Liver (tissue), 9 donors: Measurements from ENCODE around the gene BUB3. TPM values are rescaled to one million over a fixed set of nuclear protein-coding genes. Genes with fewer than 3 reads are reported as not detected.

ENCODE experiments used
- DNase-seq: peaks from one replicate; pipeline ENCODE4 v3.0.0-alpha.2; 2017; ENCODE audit warnings: low spot score
- H3K27ac ChIP-seq, 2 donors: one replicate each; pipeline ENCODE4 v1.7.0; 2013; ENCODE audit warnings: inconsistent platforms in 2 of 2, low read length in 2 of 2, control low read depth in 1 of 2, low read depth in 1 of 2, mild to moderate bottlenecking in 1 of 2
- H3K27me3 ChIP-seq, 4 donors: one replicate each; pipeline versions ENCODE4 v1.6.1 to v1.7.0; 2013; ENCODE audit warnings: low read length in 3 of 4, inconsistent platforms in 1 of 4, mild to moderate bottlenecking in 1 of 4, moderate library complexity in 1 of 4; ENCODE audit not compliant: control insufficient read depth in 4 of 4, insufficient read depth in 4 of 4
- H3K36me3 ChIP-seq, 4 donors: one replicate each; pipeline versions ENCODE4 v1.6.1 to v1.7.0; 2013; ENCODE audit warnings: low read length in 3 of 4, mild to moderate bottlenecking in 3 of 4, low read depth in 1 of 4, moderate library complexity in 1 of 4; ENCODE audit not compliant: control insufficient read depth in 4 of 4, insufficient read depth in 3 of 4
- H3K4me1 ChIP-seq, 4 donors: one replicate each; pipeline versions ENCODE4 v1.6.1 to v1.7.0; 2013; ENCODE audit warnings: low read length in 3 of 4, mild to moderate bottlenecking in 3 of 4, moderate library complexity in 1 of 4; ENCODE audit not compliant: control insufficient read depth in 4 of 4, insufficient read depth in 4 of 4
- H3K4me3 ChIP-seq, 3 donors: one replicate each; pipeline versions ENCODE4 v1.6.1 to v1.7.0; 2013; ENCODE audit warnings: low read length in 3 of 3, control low read depth in 1 of 3, low read depth in 1 of 3, mild to moderate bottlenecking in 1 of 3
- H3K9ac ChIP-seq, 2 donors: one replicate each; pipeline ENCODE4 v1.7.0; 2013; ENCODE audit warnings: low read length in 2 of 2, mild to moderate bottlenecking in 2 of 2, moderate library complexity in 2 of 2, control low read depth in 1 of 2, low read depth in 1 of 2
- H3K9me3 ChIP-seq, 4 donors: one replicate each; pipeline versions ENCODE4 v1.6.1 to v1.7.0; 2013; ENCODE audit warnings: low read length in 3 of 4; ENCODE audit not compliant: control insufficient read depth in 4 of 4
- ATF3 ChIP-seq: IDR thresholded peaks from 2 replicates; pipeline ENCODE4 v1.6.1; 2016; ENCODE audit warnings: antibody characterized with exemption
- EGR1 ChIP-seq, 2 donors: IDR thresholded peaks; 2 replicates each; pipeline ENCODE4 v1.6.1; 2016 to 2018; ENCODE audit warnings: antibody characterized with exemption in 2 of 2, low read depth in 2 of 2
- FOXA1 ChIP-seq: IDR thresholded peaks from 2 replicates; pipeline ENCODE4 v1.6.1; 2016; ENCODE audit warnings: antibody characterized with exemption
- FOXA2 ChIP-seq: IDR thresholded peaks from 2 replicates; pipeline ENCODE4 v1.6.1; 2016; ENCODE audit warnings: antibody characterized with exemption
- GABPA ChIP-seq, 2 donors: IDR thresholded peaks in 1 of 2; conservative IDR thresholded peaks in 1 of 2; 2 replicates each; pipeline ENCODE4 v1.6.1; 2016; ENCODE audit warnings: antibody characterized with exemption in 2 of 2, mild to moderate bottlenecking in 1 of 2, moderate library complexity in 1 of 2
- HNF4A ChIP-seq, 2 donors: conservative IDR thresholded peaks; 2 replicates each; pipeline ENCODE4 v1.6.1; 2016; ENCODE audit warnings: antibody characterized with exemption in 2 of 2, mild to moderate bottlenecking in 2 of 2
- HNF4G ChIP-seq: IDR thresholded peaks from 2 replicates; pipeline ENCODE4 v1.6.1; 2016; ENCODE audit warnings: antibody characterized with exemption
- NR2F2 ChIP-seq: IDR thresholded peaks from 2 replicates; pipeline ENCODE4 v1.6.1; 2016; ENCODE audit warnings: antibody characterized with exemption
- RAD21 ChIP-seq, 2 donors: IDR thresholded peaks; 2 replicates each; pipeline ENCODE4 v1.6.1; 2016; ENCODE audit warnings: antibody characterized with exemption in 2 of 2, mild to moderate bottlenecking in 2 of 2
- REST ChIP-seq: IDR thresholded peaks from 2 replicates; pipeline ENCODE4 v1.6.1; 2016; ENCODE audit warnings: antibody characterized with exemption, mild to moderate bottlenecking
- RXRA ChIP-seq, 2 donors: IDR thresholded peaks; 2 replicates each; pipeline ENCODE4 v1.6.1; 2017 to 2018; ENCODE audit warnings: antibody characterized with exemption in 2 of 2, mild to moderate bottlenecking in 1 of 2
- SP1 ChIP-seq: IDR thresholded peaks from 2 replicates; pipeline ENCODE4 v1.6.1; 2018; ENCODE audit warnings: antibody characterized with exemption, mild to moderate bottlenecking
- TAF1 ChIP-seq: conservative IDR thresholded peaks from 2 replicates; pipeline ENCODE4 v1.6.1; 2016; ENCODE audit warnings: antibody characterized with exemption, mild to moderate bottlenecking
- YY1 ChIP-seq: IDR thresholded peaks from 2 replicates; pipeline ENCODE4 v1.6.1; 2016; ENCODE audit warnings: antibody characterized with exemption, mild to moderate bottlenecking
- ZBTB33 ChIP-seq: IDR thresholded peaks from 2 replicates; pipeline ENCODE4 v1.6.1; 2016; ENCODE audit warnings: antibody characterized with exemption
- WGBS: extraction: QIAGEN DNeasy Blood & Tissue Kit; methylation state at CpG from one replicate; pipeline ENCODE4 v1.1.7; 2013; 5-methylcytosine and 5-hydroxymethylcytosine counted together
- polyA plus RNA-seq, 2 donors: library from polyadenylated mRNA; stranded (reverse) in 1 of 2; unstranded in 1 of 2; fragments of 200-250 nt in 1 of 2; fragments of >200 nt in 1 of 2; fragmentation: Nextera tagmentation in 1 of 2; extraction: Ambion mirVana in 1 of 2; gene quantifications; one replicate each; pipeline versions ENCODE4 v1.2.1 to v1.2.3, GENCODE V29; 2013 to 2015
- total RNA-seq, 2 donors: library from RNA; depleted of rRNA; stranded (reverse); fragments of >200 nt; gene quantifications; one replicate each; pipeline ENCODE4 v1.2.3, GENCODE V29; 2014
- TF ChIP-seq, protein P1 (sequence below): fragments of 150-350 bp; IDR thresholded peaks from 2 replicates; pipeline ENCODE4 v1.5.1; 2017; ENCODE audit warnings: improper control_type of control experiment, low read depth, low read length; ENCODE audit not compliant: missing input control
- TF ChIP-seq, protein P2 (sequence below): IDR thresholded peaks from 2 replicates; pipeline ENCODE4 v1.6.1; 2016; ENCODE audit warnings: antibody characterized with exemption
- donor health status: healthy.
- donor health status: healthy.
- donor health status: healthy.
- donor health status: healthy.
- donor health status: healthy.

BUB3 gene
- total and polyA plus RNA-seq, 4 donors: 27.1 to 90.9 (median 41.6) TPM

DNA sequence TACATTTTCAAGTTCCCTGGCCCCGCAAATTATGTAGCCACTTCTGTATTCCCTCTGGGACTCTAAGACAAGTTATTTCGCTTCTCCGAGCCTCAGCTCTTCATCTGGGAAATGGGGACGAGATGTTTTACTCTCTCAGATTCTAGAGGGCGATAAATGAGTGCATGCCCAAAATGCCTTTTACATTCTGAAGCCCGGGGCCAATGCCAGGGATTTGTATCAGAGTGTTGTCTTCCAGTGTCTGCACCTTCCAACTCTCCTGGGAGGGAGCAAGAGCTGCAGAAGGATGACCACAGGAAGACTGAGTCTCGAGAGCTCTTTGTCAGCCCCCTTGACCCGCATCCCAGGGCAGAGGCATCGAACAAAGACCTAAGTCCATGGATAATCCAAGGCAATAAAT lies 39.9 kb downstream of the BUB3 start:
- no peaks in the 10 kb centered on the region for H3K36me3 ChIP-seq

More for the DNA sequence above, 39.9 kb downstream of the BUB3 start:
- no peaks in the 10 kb centered on the region for H3K27me3 ChIP-seq
- no peak overlapping the region for H3K27ac ChIP-seq
- H3K9ac ChIP-seq: no peak overlapping the region
- H3K4me1 ChIP-seq: no peaks in the 10 kb centered on the region
- no peaks in the 10 kb centered on the region for H3K9me3 ChIP-seq
- TF ChIP-seq GABPA (IDR thresholded peaks at IDR 0.05 in 1 of 2, conservative IDR thresholded peaks at IDR 0.05 in 1 of 2): no peak
- no peak for TF ChIP-seq RAD21 (IDR thresholded peaks at IDR 0.05)
- no peak for TF ChIP-seq FOXA1
- TF ChIP-seq EGR1 (IDR thresholded peaks at IDR 0.05; ENCODE audit: low read depth in 2 of 2): no peak
- no peak for TF ChIP-seq RXRA (IDR thresholded peaks at IDR 0.05)
- no peak for TF ChIP-seq TAF1
- no peak for TF ChIP-seq FOXA2
- TF ChIP-seq REST: no peak
- no peak for TF ChIP-seq HNF4A (conservative IDR thresholded peaks at IDR 0.05)
- no peak for TF ChIP-seq HNF4G
- TF ChIP-seq, protein P1, sequence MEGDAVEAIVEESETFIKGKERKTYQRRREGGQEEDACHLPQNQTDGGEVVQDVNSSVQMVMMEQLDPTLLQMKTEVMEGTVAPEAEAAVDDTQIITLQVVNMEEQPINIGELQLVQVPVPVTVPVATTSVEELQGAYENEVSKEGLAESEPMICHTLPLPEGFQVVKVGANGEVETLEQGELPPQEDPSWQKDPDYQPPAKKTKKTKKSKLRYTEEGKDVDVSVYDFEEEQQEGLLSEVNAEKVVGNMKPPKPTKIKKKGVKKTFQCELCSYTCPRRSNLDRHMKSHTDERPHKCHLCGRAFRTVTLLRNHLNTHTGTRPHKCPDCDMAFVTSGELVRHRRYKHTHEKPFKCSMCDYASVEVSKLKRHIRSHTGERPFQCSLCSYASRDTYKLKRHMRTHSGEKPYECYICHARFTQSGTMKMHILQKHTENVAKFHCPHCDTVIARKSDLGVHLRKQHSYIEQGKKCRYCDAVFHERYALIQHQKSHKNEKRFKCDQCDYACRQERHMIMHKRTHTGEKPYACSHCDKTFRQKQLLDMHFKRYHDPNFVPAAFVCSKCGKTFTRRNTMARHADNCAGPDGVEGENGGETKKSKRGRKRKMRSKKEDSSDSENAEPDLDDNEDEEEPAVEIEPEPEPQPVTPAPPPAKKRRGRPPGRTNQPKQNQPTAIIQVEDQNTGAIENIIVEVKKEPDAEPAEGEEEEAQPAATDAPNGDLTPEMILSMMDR: no peak
- TF ChIP-seq, protein P2, sequence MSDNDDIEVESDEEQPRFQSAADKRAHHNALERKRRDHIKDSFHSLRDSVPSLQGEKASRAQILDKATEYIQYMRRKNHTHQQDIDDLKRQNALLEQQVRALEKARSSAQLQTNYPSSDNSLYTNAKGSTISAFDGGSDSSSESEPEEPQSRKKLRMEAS: no peak
- TF ChIP-seq YY1: no peak
- no peak for TF ChIP-seq ATF3
- no peak for TF ChIP-seq SP1
- no peak for TF ChIP-seq NR2F2
- TF ChIP-seq ZBTB33: no peak
- 96% methylated on average over 9 of the region's 9 CpGs for WGBS
- no peak overlapping the region for H3K4me3 ChIP-seq
- DNase-seq: no peak
